Mesodermal cell (in vitro differentiated cells): ENCODE measurements around the gene GABPA.

Source experiments
- H3K27ac ChIP-seq: 2 replicates; pipeline ENCODE4 v1.7.0; 2013; ENCODE audit warnings: mild to moderate bottlenecking, low read depth, low read length, moderate library complexity; ENCODE audit not compliant: severe bottlenecking
- H3K36me3 ChIP-seq: 2 replicates; pipeline ENCODE4 v1.7.1; 2013; ENCODE audit warnings: mild to moderate bottlenecking, low read length, moderate library complexity; ENCODE audit not compliant: control insufficient read depth, insufficient read depth
- H3K4me1 ChIP-seq: one replicate; pipeline ENCODE4 v1.7.1; 2013; ENCODE audit warnings: mild to moderate bottlenecking, low read length; ENCODE audit not compliant: insufficient read depth, control insufficient read depth, poor library complexity, severe bottlenecking
- H3K4me3 ChIP-seq: 2 replicates; pipeline ENCODE4 v1.7.0; 2013; ENCODE audit warnings: low read length, control low read depth, mild to moderate bottlenecking; ENCODE audit not compliant: insufficient read depth, poor library complexity, severe bottlenecking; ENCODE audit errors: extremely low read depth
- H3K9me3 ChIP-seq: 2 replicates; pipeline ENCODE4 v1.7.1; 2013; ENCODE audit warnings: mild to moderate bottlenecking, low read length, moderate library complexity; ENCODE audit not compliant: control insufficient read depth
- WGBS, 2 experiments: methylation state at CpG; one replicate each; pipeline ENCODE4 v1.1.5; 2013; ENCODE audit warnings: missing lambda C conversion rate in 2 of 2; ENCODE audit not compliant: insufficient coverage in 2 of 2; 5-methylcytosine and 5-hydroxymethylcytosine counted together

Gene GABPA

GRCh38 chr21:25742900-25743299 is 8.1 kb downstream of the GABPA start:
- Histone ChIP-seq H3K4me1 (no peaks in the 10 kb centered on the region), H3K36me3 (peaks cover 11% of the 10 kb centered on the region), H3K9me3 (no peaks in the 10 kb centered on the region), H3K4me3 (no peak overlapping the region), H3K27ac (no peak overlapping the region)
- WGBS, 2 experiments, result 84 to 90% methylated on average over 2 of the region's 3 CpGs

GRCh38 chr21:25744854-25745253 is 10.1 kb downstream of the GABPA start:
- no peak overlapping the region for H3K4me3 ChIP-seq
- WGBS, 2 experiments, result no CpG with 5 or more reads among the region's 2 CpGs
- H3K36me3 ChIP-seq, result peaks cover 15% of the 10 kb centered on the region
- no peaks in the 10 kb centered on the region for H3K9me3 ChIP-seq
- H3K4me1 ChIP-seq, result no peaks in the 10 kb centered on the region
- no peak overlapping the region for H3K27ac ChIP-seq

- Histone ChIP-seq H3K9me3 (no peaks in the 10 kb centered on the region), H3K27ac (no peak overlapping the region), H3K4me1 (no peaks in the 10 kb centered on the region), H3K36me3 (peaks cover 39% of the 10 kb centered on the region), H3K4me3 (no peak overlapping the region)
- WGBS, 2 experiments, result 88 to 95% methylated on average over 5 of the region's 6 CpGs
Measured at GRCh38 chr21:25750085-25750484, 15.3 kb downstream of the GABPA start.

- WGBS, 2 experiments, result 86 to 100% methylated on average over 1 of the region's 1 CpG
- H3K36me3 ChIP-seq, result peaks cover 35% of the 10 kb centered on the region
Measured at GRCh38 chr21:25752416-25752815, 17.6 kb downstream of the GABPA start.

GRCh38 chr21:25756190-25756932 is 21.6 kb downstream of the GABPA start:
- WGBS, 2 experiments, result 88 to 89% methylated on average over 5 of the region's 6 CpGs
- no peak overlapping the region for H3K4me3 ChIP-seq
- peaks cover 35% of the 10 kb centered on the region for H3K36me3 ChIP-seq
- H3K4me1 ChIP-seq, result no peaks in the 10 kb centered on the region
- H3K9me3 ChIP-seq, result no peaks in the 10 kb centered on the region
- no peak overlapping the region for H3K27ac ChIP-seq

More at GRCh38 chr21:25752416-25752815, 17.6 kb downstream of the GABPA start:
- no peak overlapping the region for H3K27ac ChIP-seq
- H3K4me1 ChIP-seq, result no peaks in the 10 kb centered on the region
- no peaks in the 10 kb centered on the region for H3K9me3 ChIP-seq
- H3K4me3 ChIP-seq, result no peak overlapping the region

GRCh38 chr21:25757531-25757930 is 22.8 kb downstream of the GABPA start:
- peaks cover 32% of the 10 kb centered on the region for H3K36me3 ChIP-seq
- no peaks in the 10 kb centered on the region for H3K9me3 ChIP-seq
- no peak overlapping the region for H3K4me3 ChIP-seq
- H3K27ac ChIP-seq, result no peak overlapping the region
- H3K4me1 ChIP-seq, result no peaks in the 10 kb centered on the region

GRCh38 chr21:25759573-25759972 is 24.8 kb downstream of the GABPA start:
- Histone ChIP-seq H3K4me1 (no peaks in the 10 kb centered on the region), H3K27ac (no peak overlapping the region), H3K36me3 (peaks cover 29% of the 10 kb centered on the region), H3K9me3 (no peaks in the 10 kb centered on the region), H3K4me3 (no peak overlapping the region)
- 67 to 86% methylated on average over 1 of the region's 1 CpG for WGBS, 2 experiments

- Histone ChIP-seq H3K27ac (no peak overlapping the region), H3K9me3 (no peaks in the 10 kb centered on the region), H3K4me1 (no peaks in the 10 kb centered on the region), H3K36me3 (peaks cover 25% of the 10 kb centered on the region), H3K4me3 (no peak overlapping the region)
- 83 to 100% methylated on average over 2 of the region's 3 CpGs for WGBS, 2 experiments
Measured at GRCh38 chr21:25760061-25760460, 25.3 kb downstream of the GABPA start.

GRCh38 chr21:25760677-25761076 is 25.9 kb downstream of the GABPA start:
- Histone ChIP-seq H3K4me3 (no peak overlapping the region), H3K36me3 (peaks cover 22% of the 10 kb centered on the region), H3K4me1 (no peaks in the 10 kb centered on the region), H3K27ac (no peak overlapping the region), H3K9me3 (no peaks in the 10 kb centered on the region)
- no CpG with 5 or more reads among the region's 1 CpG for WGBS, 2 experiments

- peaks cover 12% of the 10 kb centered on the region for H3K36me3 ChIP-seq
- H3K27ac ChIP-seq, result no peak overlapping the region
- no peaks in the 10 kb centered on the region for H3K4me1 ChIP-seq
- no peaks in the 10 kb centered on the region for H3K9me3 ChIP-seq
- H3K4me3 ChIP-seq, result no peak overlapping the region
- no CpG with 5 or more reads among the region's 3 CpGs for WGBS, 2 experiments
Measured at GRCh38 chr21:25764065-25764464, 29.3 kb downstream of the GABPA start.

GRCh38 chr21:25767921-25768320 is 33.1 kb downstream of the GABPA start:
- peaks cover 4% of the 10 kb centered on the region for H3K36me3 ChIP-seq
- no peaks in the 10 kb centered on the region for H3K4me1 ChIP-seq
- WGBS, 2 experiments, result 94% methylated on average over 2 of the region's 3 CpGs
- H3K27ac ChIP-seq, result no peak overlapping the region
- H3K4me3 ChIP-seq, result no peak overlapping the region
- H3K9me3 ChIP-seq, result no peaks in the 10 kb centered on the region
